Measurements from ENCODE around the gene LGR6.
"Not testable (repeated sequence)": the region's sequence is repeated elsewhere in the genome, so short reads cannot be mapped to it uniquely, and the experiment has no call there.

The LGR6 gene

GRCh38 chr1:202189918-202190715 lies 3.5 kb upstream of the LGR6 start:
- no peaks in the 10 kb centered on the region for H4K20me1 ChIP-seq (ENCODE audit: insufficient read depth, low read length)
- H2AFZ ChIP-seq (ENCODE audit: low read depth, low read length), result no peak overlapping the region
- no peak overlapping the region for H3K4me2 ChIP-seq (ENCODE audit: low read length)
- no peak for TF ChIP-seq EZH2phosphoT487 (IDR thresholded peaks at IDR 0.05; ENCODE audit: low read depth)
- TF ChIP-seq CTCF (IDR thresholded peaks at IDR 0.05; ENCODE audit: low read depth, low read length), result no peak
- peaks cover 33% of the 10 kb centered on the region for H3K27me3 ChIP-seq (ENCODE audit: low read depth, low read length)
- H3K9ac ChIP-seq (ENCODE audit: low read length), result no peak overlapping the region
- no peaks in the 10 kb centered on the region for H3K79me2 ChIP-seq (ENCODE audit: low read length)
- H3K4me3 ChIP-seq (ENCODE audit: low read length), result no peak overlapping the region
- no peak overlapping the region for H3K27ac ChIP-seq (ENCODE audit: low read length)
- H3K9me3 ChIP-seq (ENCODE audit: insufficient read depth, low read length), result no peaks in the 10 kb centered on the region
- H3K36me3 ChIP-seq (replicated peaks; ENCODE audit: low read depth, low read length), result no peaks in the 10 kb centered on the region
- no peaks in the 10 kb centered on the region for H3K4me1 ChIP-seq (ENCODE audit: low read length)

- not testable (repeated sequence) for H3K79me2 ChIP-seq (ENCODE audit: low read length); H3K36me3 ChIP-seq (replicated peaks; ENCODE audit: low read depth, low read length); H3K9me3 ChIP-seq (ENCODE audit: insufficient read depth, low read length); H3K4me2 ChIP-seq (ENCODE audit: low read length); H2AFZ ChIP-seq (ENCODE audit: low read depth, low read length); H3K4me1 ChIP-seq (ENCODE audit: low read length); H4K20me1 ChIP-seq (ENCODE audit: insufficient read depth, low read length); H3K27ac ChIP-seq (ENCODE audit: low read length); H3K4me3 ChIP-seq (ENCODE audit: low read length); H3K9ac ChIP-seq (ENCODE audit: low read length)
- peaks cover 35% of the 10 kb centered on the region for H3K27me3 ChIP-seq (ENCODE audit: low read depth, low read length)
Observed at GRCh38 chr1:202191391-202191790, 2.2 kb upstream of the LGR6 start.

- Histone ChIP-seq H3K79me2 (ENCODE audit: low read length) (no peaks in the 10 kb centered on the region), H2AFZ (ENCODE audit: low read depth, low read length) (no peak overlapping the region), H3K9me3 (ENCODE audit: insufficient read depth, low read length) (no peaks in the 10 kb centered on the region), H3K27me3 (ENCODE audit: low read depth, low read length) (peaks cover 24% of the 10 kb centered on the region), H3K36me3 (replicated peaks; ENCODE audit: low read depth, low read length) (no peaks in the 10 kb centered on the region), H3K4me2 (ENCODE audit: low read length) (no peak overlapping the region), H3K9ac (ENCODE audit: low read length) (no peak overlapping the region), H3K27ac (ENCODE audit: low read length) (no peak overlapping the region), H4K20me1 (ENCODE audit: insufficient read depth, low read length) (no peaks in the 10 kb centered on the region), H3K4me3 (ENCODE audit: low read length) (no peak overlapping the region), H3K4me1 (ENCODE audit: low read length) (no peaks in the 10 kb centered on the region)
- peak; percentile 82 for TF ChIP-seq CTCF (IDR thresholded peaks at IDR 0.05; ENCODE audit: low read depth, low read length)
- no peak for TF ChIP-seq EZH2phosphoT487 (IDR thresholded peaks at IDR 0.05; ENCODE audit: low read depth)
Observed at GRCh38 chr1:202192770-202193613, 607 bp upstream of the LGR6 start.

GRCh38 chr1:202194328-202194648 lies 689 bp downstream of the LGR6 start:
- H3K4me1 ChIP-seq (ENCODE audit: low read length), result no peaks in the 10 kb centered on the region
- H3K36me3 ChIP-seq (replicated peaks; ENCODE audit: low read depth, low read length), result no peaks in the 10 kb centered on the region
- H3K27ac ChIP-seq (ENCODE audit: low read length), result no peak overlapping the region
- no peaks in the 10 kb centered on the region for H3K79me2 ChIP-seq (ENCODE audit: low read length)
- no peaks in the 10 kb centered on the region for H4K20me1 ChIP-seq (ENCODE audit: insufficient read depth, low read length)
- H2AFZ ChIP-seq (ENCODE audit: low read depth, low read length), result no peak overlapping the region
- H3K4me2 ChIP-seq (ENCODE audit: low read length), result no peak overlapping the region
- no peak for TF ChIP-seq EZH2phosphoT487 (IDR thresholded peaks at IDR 0.05; ENCODE audit: low read depth)
- TF ChIP-seq CTCF (IDR thresholded peaks at IDR 0.05; ENCODE audit: low read depth, low read length), result no peak
- no peak overlapping the region for H3K4me3 ChIP-seq (ENCODE audit: low read length)
- H3K9me3 ChIP-seq (ENCODE audit: insufficient read depth, low read length), result no peaks in the 10 kb centered on the region
- no peak overlapping the region for H3K9ac ChIP-seq (ENCODE audit: low read length)
- H3K27me3 ChIP-seq (ENCODE audit: low read depth, low read length), result peaks cover 29% of the 10 kb centered on the region
